GM19463 (cell line): ENCODE data around the gene EPB42.

Experiments used
- ATAC-seq: cut with Tn5 transposase; IDR thresholded peaks from one replicate; pipeline ENCODE4 v1.9.1; 2021; ENCODE audit warnings: mild to moderate bottlenecking, moderate library complexity; ENCODE audit not compliant: unreplicated experiment

Gene EPB42

DNA sequence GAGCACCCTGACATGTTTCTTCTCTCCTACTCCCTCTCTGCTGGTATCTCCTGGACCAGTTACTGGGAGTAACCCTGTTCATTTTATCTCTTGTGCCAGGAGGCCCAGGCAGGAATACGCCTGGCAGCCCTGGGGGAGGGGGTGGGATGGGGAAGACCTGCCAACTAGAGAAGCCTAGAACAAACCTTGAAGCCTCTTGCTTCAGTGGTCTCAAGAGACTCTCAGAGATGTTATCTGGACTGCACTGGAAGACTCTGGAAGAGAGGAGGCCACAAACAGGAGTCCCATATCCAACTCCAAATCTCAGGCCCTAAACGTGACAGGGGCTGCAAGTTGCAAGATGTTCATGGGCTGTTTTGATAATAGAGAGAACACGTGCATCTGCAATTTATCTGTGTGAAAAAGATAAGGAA, at the start of gene EPB42:
EPB42 (minus strand) TSS at position 28 of the 413 bp plus-strand sequence. CDS start 193 bp downstream, outside the sequence.
- no peak for ATAC-seq

DNA sequence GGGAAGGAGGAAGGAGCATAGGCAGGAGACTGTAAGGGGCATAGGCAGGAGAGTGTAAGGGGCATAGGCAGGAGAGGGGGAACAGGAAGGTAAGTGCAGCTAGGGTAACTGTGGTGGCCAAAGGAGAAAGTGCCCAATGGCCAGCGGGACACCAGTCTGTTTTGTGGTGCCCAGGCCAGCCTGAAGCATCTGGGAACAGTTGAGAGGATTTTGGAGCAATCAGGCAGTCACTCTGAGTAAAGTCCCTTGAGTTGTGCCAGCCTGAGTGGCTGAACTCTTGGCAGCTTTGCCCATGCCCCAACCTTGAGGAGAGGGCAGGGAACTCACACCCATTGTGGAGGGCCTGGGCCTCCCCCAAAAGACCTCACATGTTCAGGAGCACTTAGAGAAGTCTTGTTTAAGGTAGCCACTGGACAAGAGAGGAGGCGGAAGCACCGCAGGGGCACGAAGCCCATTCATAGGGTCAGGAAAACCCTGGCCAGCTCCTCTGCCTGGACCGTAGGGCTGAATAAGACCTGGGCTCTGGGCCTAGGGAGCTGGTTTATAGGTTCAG, 49.4 kb upstream of the EPB42 start:
- ATAC-seq = no peak

DNA sequence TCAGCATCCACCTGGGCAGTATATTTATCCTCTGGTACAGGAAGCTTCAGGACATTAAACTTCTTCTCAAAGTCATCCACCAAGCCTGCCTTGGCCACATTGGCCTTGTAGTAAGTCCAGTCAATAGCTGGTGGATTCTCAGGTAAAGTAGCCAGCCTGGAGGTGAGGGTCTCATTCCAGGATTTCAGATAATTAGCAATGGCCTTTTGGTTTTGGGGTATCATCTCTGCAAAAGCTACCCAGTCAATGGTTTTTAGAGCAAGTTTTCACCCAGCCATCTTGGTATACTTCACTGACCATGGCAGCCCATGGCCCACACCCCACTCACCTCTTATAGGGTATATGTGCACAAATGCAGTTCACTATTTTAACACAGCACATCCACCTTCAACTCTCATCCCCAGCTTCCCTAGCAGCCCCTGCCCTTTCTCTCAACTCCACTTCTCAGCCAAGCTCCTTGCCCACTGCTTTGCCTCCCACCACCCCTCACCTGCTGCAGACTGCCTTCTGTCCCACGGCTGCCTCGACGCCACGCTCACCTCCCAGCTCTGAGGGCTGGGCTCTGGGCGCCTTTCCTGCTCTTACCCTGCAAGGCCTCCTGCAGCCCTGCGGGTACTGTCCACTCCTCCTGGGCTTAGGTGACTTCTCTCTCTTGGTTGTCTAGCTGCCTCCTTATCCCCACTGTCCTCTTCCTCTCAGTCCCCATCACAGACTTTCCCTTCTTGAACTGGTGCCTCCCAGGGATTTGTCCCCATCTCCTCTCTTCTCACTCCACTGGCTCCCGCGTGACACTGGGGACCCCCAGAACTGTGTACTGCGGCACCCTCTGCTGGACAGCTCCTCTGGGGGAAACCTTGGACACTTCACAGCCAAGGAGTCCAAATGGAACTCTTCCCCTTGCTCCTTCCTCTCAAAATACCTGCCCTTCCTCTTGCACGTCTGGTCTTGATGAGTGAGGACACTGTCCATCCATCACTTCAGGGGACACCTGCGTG, 47.6 kb upstream of the EPB42 start:
- ATAC-seq = no peak

DNA sequence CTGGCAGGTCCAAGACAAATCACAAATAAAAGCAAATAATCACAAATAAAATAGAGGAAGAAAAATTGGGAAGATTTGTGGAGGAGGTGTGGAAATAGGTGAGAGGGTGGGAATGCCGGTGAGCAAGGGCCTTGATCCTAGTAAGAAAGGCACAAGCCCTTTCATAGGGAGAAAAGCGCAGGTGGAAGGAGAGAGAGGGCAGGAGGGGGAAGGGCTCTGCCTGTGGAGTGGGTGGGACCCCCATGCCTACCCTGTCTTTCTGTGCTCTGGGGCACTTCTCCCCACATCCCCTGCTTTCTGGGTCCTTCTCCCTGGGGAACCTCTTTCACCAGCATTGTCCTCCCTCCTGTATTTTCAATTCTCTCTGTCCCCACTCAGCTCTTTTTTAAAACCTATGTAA, 46.6 kb upstream of the EPB42 start:
- ATAC-seq = no peak

DNA sequence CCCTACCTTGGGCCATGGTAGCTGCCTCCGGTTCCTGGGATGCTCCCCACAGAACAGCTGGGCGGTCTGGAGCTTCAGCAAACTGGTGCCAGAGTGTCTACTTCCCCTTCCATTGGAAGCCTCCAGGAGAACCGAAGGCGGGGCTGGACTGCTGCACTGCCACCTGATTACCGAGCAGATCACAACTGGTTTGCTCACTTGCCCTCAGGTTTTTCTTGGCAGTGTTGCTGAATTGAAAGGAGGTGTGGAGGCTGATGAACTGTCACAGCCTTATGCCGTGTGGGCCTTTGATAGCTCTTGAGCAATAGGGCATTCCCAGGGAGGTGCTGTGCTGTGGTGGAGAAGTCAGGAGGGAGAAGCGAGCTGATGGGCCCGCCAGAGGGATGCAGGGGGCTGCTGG, 46.0 kb upstream of the EPB42 start, which contains the start of gene TGM5:
TGM5 (minus strand) TSS at position 95 of the 400 bp plus-strand sequence; CDS start at position 16, 79 bp downstream.
- no peak for ATAC-seq

DNA sequence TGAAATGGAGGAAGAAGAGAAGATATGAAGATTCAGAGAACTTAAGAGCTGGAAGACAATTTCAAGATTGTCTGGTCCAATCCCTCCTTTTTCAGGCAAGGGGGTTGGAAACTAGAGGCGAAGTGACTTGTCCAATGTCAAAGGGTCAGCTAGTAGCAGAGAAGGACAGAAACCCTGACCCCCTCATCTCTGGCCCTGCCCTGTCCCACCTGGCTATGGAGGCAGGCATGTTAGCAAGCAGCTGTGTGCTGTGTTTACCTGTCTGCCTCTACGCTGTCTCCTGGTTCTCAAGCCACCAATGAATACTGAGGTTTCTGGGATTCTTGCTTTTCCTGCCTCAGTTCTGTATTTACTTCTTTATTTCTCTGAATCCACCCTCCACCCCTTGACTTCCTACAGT, 45.6 kb upstream of the EPB42 start:
- no peak for ATAC-seq

DNA sequence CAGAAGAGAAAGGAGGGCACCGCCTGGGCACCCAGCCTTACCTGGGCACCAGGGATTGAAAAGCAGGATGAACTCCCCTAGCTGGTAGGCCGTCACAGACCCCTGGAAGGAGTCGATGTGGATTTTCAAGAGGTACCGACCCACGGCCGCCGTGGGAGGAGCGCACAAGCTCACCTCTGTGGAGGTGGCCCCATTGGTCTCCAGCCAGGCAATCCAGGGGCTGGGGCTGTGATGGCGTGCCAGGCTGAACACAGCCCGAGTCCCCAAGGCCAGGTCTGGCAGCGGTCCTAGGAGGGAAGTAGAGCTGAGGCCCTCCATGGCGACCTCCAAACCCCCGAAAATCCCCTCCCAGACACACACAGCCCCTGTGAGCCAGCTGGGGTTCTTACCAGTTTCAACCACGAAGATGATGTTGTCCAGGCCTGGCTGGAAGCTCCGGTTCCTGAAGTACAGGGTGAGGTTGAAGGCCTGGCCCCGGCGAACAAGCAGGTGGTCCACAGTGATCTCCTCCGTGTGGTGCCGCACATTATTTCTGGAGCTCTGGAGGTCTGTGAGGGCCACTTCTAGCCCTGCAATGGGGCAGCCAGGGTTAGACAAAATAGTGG, 39.3 kb upstream of the EPB42 start:
- no peak for ATAC-seq

DNA sequence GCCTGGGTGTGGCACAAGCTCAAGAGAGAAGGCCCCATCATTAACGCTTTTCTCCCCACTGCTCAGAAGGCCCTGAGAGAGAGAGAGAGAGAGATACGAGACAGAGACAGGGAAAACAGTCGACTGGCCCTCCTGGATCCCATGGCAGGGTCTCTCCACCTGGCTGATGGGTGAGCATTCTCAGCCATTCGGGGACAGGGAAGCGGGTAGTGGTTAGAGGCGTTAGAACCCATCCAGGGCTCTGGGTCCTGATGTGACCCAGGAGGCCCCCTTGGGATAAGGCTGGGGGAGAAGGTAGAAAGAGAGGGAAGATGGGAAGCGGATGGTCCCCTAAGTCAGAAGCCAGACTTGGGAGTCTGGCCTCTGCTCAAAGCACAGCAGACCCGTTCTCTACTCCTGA, 38.0 kb upstream of the EPB42 start:
- no peak for ATAC-seq

DNA sequence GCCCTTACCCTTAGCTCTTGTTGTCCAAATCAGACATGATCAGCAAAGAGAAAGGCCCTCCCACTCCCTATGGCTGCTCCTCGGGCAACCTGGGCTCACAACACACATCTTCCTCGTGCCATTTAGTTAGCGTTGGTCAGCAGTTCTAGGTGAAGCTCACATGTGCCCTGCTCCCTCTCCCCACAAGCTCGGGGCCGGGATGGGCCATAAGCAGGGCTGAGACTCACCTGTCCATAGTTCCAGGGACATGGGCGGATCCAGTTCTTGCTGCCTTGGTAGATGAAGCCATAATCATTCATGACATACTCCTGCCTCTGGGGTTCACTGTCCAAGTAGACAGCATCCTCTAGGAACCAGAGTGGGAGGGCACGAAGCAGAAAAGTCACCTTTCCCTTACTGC, 35.5 kb upstream of the EPB42 start:
- ATAC-seq = no peak

DNA sequence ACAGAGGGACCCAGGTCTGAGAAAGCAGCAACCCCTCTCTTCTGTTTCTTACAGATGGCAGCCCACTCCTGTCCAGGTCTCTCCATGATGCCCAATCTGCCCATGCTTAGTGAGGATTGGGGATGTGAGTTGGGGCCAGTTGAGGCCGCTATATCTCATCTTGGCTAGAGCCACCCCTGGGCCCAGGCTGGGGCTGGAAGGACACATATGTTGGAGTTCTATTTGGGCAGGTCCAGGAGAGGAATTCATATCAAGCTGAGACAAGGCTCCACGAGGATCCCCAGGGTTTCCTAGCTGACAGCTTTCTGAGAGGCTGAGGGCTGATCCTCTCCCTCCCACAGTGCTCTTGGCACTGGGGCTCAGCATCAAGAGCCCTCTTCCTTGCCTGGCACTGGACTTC, 34.6 kb upstream of the EPB42 start:
- ATAC-seq = no peak

DNA sequence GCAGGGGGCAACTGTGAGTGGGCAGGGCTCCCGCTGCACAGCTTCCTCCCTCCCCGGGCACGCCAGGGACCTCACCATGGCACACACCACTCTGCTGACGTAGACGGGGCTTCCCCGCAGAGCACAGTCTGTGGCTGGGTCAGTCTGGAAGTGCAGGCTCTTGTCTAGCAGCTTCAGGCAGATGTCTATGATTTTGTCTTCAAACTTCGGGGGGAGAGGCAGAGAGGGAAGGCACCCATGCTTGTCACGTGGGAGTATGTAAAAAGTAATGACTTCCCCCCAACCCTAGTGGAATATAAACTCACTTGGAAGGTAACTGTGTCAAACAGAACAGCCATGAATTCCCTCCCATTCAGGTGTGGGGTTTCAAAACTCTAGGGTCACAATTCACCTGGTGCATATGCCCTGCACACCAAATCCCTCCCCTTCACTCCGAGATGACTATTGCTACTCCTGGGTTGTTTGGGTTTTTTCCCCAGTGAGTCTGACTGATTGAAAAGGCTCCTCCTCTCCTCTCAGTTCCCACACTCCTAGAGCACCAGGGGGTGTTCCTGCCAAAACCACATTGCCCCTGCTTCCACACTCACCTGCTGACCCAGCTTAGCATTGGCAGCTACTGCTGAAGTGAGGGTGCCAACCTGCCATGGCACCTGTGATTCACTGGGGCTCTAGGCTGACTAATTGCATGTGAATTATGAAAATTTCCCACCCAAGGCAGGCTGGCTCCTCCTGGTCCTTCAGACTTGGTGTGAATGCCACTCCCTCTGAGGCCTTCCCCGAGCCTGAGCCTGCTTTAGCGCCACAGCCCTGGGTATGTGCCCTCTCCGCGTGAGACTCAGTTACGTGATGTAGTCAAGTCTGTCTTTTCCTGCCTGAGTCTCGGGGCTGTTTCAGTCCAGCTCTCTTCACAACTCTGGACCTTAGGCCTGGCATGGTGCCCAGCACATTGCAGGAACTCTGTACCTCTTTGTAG, 32.9 kb upstream of the EPB42 start:
- peak; percentile 51 for ATAC-seq

DNA sequence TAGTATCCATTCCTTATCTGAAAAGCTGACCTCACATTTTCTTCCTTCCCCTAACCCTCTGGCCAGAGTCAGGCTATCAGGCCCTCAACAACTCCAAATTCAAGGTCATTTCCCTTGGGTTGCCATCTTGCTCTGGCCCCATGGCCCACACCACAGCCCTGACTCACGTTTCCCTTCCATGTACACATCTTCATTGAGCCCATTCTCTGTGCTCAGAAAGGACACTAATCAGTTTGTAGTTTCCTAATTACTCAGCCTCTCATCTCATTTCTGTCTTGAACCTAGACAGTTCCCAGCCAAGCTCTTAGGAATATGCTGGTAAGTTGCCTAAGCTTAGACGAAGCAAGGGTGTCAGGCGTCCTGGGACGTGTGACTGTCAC, 31.0 kb upstream of the EPB42 start:
- no peak for ATAC-seq

DNA sequence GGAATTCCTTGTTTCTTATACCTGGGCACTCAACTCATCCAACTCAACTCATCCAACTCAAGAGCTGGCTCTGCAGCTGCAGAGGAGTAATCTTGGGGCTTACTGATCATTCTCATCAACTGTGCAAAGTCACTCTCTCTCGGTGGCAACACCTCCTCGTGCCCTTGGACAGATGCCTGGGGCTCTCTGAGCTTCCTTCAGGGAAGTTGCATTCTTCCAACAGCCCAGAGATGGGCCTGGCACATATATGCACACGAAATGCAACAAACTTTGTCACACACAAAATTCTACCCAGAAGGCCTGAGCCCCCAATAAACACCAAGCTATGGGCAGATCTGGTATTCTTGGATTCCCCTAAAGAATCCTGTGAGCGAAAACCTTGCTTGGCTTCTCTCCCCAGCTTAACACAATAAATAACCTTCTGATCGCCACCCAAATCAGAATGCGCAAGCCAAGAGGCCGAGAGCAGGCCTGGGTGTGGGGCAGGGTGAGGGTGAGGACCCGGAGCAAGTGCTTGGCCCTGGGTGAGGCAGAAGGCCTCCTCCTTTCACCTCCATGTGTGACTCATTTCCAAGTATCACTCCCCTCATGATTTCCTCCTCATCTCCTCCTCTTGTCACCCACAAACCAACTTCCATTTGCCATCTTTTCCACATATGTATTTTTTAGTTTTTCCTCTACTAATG, 30.5 kb upstream of the EPB42 start:
- ATAC-seq = no peak

DNA sequence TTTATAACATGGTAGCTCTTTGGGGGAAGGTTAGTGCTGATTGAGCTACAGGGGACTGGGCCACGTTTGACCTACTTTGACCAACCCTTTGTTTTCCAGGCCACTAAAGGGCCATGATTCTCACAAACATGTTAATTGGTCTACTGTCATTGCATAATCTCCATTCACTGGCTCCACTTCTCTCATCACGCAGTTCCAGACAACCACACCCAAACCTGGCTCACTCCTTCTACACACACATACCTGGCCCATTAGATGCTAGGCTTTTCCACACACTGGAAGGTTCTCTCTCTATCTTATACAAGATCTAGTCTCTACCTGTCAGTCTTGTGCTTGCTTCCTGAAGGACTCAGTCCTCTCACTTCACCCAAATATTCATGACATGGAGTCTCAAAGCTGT, 30.0 kb upstream of the EPB42 start:
- ATAC-seq = no peak

DNA sequence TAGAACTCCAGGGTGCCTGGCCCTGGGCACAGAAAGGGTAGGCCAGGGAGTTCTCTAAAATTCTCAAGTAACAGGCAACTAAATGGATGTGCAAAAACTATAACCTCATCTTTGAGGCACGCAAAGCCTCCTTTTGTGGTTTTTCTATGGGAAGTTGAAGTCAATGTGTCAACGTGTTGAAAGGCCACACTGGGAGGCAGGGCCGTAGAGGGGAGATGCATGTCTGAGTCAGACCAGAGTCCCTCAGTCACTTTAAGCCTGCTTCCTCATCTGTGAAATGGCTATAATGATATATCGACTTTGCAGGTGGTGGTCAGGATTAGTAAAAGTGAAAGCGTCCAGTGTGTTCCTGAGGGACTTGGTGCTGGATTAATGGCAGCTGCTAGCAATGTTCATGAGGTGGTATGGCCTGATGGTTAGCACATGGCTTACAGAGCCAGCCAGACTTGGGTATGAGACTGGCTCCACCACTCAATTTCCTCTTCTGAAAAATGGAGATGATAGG, 28.9 kb upstream of the EPB42 start:
- ATAC-seq = peak; percentile 42

DNA sequence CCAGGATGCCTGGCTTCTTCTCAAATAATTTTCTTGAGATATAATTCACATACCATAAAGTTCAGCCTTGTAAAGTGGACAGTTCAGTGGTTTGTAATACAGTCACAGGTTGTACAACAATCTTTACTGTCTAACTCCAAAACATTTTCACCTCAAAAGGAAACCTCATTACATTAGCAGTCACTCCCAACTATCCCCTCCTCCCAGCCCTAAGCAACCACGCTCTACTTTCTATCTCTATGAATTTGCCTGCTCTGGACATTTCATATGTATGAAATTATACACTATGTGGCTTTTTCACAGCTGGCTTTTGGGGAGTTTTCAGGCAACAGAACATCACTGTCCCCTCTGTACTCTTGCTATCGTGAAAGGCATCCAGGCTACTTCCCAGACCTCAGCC, 28.4 kb upstream of the EPB42 start:
- ATAC-seq = peak; percentile 3

DNA sequence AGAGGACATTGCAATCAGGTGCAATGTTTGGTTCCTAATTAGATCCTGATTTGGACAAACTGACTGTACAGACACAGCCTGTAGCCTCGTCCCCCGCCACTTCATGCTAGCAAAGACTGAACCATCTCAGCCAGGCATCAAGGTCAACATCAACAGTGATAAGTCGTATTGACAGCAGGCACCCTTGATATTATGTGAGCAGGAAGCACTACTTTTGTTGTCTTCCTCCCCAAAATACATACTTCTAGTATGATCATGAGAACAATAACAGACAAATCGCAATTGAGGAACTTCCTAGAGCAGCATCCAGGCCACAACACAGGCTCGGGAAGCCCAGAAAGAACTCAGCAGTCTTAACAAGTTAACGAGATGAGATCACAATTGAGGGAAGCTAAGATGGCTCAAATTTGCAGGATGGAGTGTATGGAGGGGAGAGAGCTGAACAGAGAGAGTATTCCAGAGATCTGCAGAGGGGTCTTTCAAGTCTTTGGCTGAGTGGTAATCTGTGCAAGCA, 25.5 kb upstream of the EPB42 start:
- ATAC-seq = no peak

DNA sequence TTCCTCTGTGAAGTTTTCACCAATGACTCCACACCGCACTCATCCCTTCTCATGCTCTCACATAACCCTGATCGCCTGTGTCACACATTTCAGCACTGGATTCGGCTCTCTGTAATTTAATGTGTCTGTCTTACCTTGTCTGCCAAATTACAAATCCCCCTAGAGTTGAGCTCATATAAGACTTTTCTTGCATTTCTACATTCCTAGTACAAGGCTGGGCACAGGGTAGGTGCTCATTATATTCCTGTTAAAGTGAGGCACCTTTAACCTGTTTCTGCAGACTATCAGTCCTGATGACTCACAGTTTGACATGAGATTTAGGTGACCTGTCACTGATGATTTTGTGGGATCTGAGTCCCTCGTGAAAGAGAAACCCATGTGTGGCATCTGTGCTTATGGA, 23.3 kb upstream of the EPB42 start:
- no peak for ATAC-seq

DNA sequence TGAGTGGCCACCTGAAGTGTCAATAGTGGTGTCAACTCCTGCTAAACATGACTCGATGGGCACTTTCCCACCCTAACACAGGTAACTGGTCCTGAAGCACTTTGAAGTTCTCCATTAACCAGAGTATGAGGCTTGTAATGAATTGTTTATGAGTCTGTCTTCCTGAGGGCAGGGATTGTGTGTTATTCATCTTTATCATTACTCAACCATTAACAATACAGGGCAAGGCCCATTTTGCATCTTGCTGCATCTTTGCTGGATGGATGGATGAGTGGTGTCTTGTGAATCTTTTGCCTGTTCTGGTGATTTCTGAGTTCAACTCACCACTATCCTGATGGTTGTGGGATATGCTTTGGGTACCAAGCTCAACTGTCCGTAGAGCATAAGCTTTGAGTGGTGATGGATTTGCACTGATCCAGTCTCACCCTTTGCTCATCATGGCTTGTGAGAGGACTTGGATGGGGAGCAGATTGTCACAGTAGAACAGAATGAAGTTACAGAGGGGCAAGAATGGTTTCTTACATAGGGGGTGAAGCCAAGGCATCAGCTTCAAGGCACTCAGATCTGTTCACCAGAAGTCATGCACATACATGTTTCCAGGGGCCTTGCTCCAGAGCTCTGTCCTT, 22.3 kb upstream of the EPB42 start:
- ATAC-seq = no peak
